ENCODE results near the gene IGFN1.

GRCh38 chr1:201142849-201143725 is 47.5 kb upstream of the IGFN1 start:
- TF ChIP-seq POLR2A (IDR thresholded peaks at IDR 0.05) (no peak), CTCF (IDR thresholded peaks at IDR 0.05) (no peak)
